ENCODE results near the gene MTF2. TPM values are rescaled to one million over a fixed set of nuclear protein-coding genes. Genes with fewer than 3 reads are reported as not detected.

Gene MTF2
- total RNA-seq, 6 experiments from 2014 or later = 12.5 to 17.1 (median 14.0) TPM

- no peak for DNase-seq
- no peaks in the 10 kb centered on the region for H3K27me3 Mint-ChIP-seq (ENCODE audit: insufficient read depth)
- H3K9me3 Mint-ChIP-seq = peaks cover 20% of the 10 kb centered on the region
- TF ChIP-seq CTCF (IDR thresholded peaks at IDR 0.05) = no peak
- H3K27ac Mint-ChIP-seq = peak overlapping the region; percentile 42; the same call in 1 of the 2 replicates
- peaks cover 33% of the 10 kb centered on the region for H3K36me3 Mint-ChIP-seq (ENCODE audit: low read depth)
- peak overlapping the region; percentile 59 for H3K4me3 Mint-ChIP-seq
- H3K4me1 Mint-ChIP-seq (ENCODE audit: low read depth) = peaks cover 36% of the 10 kb centered on the region
These were observed 32.5 kb downstream of the MTF2 start for GRCh38 chr1:93111561-93111960.

GRCh38 chr1:93113127-93113526 lies 34.0 kb downstream of the MTF2 start:
- H3K36me3 Mint-ChIP-seq (ENCODE audit: low read depth) = peaks cover 24% of the 10 kb centered on the region
- peak overlapping the region; percentile 34; the same call in 1 of the 2 replicates for H3K27ac Mint-ChIP-seq
- H3K4me3 Mint-ChIP-seq = no peak overlapping the region
- no peak for TF ChIP-seq CTCF (IDR thresholded peaks at IDR 0.05)
- no peaks in the 10 kb centered on the region for H3K27me3 Mint-ChIP-seq (ENCODE audit: insufficient read depth)
- H3K4me1 Mint-ChIP-seq (ENCODE audit: low read depth) = peaks cover 36% of the 10 kb centered on the region
- peaks cover 6% of the 10 kb centered on the region; the same call in 1 of the 2 replicates for H3K9me3 Mint-ChIP-seq
- DNase-seq = no peak

- Mint-ChIP-seq H3K4me1 (ENCODE audit: low read depth) (peaks cover 35% of the 10 kb centered on the region), H3K36me3 (ENCODE audit: low read depth) (peaks cover 16% of the 10 kb centered on the region), H3K27me3 (ENCODE audit: insufficient read depth) (no peaks in the 10 kb centered on the region), H3K9me3 (no peaks in the 10 kb centered on the region), H3K4me3 (no peak overlapping the region), H3K27ac (no peak overlapping the region)
- peak; percentile 6 for DNase-seq
- TF ChIP-seq CTCF (IDR thresholded peaks at IDR 0.05) = no peak
These were observed 35.3 kb downstream of the MTF2 start for GRCh38 chr1:93114391-93114790.

DNA sequence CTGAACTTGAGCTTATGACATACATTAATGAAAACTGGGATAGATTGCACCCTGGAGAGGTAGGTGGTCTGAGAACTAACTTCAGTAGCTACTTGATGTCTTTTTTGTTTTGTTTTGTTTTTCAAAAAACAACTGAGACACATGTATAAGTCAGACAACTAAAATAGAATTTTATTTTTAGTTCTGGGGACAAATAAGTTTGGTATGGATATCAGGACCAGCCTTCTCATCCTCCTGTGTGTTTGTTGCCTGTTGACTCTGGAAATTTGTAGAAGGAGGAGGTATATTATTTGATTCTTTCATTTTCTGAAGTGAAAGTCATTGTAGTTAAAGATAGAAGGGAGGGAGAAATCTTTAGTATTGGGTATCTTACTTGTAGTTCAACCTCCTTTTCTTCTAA lies 41.5 kb downstream of the MTF2 start:
- Mint-ChIP-seq H3K4me1 (ENCODE audit: low read depth) (no peaks in the 10 kb centered on the region), H3K9me3 (no peaks in the 10 kb centered on the region)

DNA sequence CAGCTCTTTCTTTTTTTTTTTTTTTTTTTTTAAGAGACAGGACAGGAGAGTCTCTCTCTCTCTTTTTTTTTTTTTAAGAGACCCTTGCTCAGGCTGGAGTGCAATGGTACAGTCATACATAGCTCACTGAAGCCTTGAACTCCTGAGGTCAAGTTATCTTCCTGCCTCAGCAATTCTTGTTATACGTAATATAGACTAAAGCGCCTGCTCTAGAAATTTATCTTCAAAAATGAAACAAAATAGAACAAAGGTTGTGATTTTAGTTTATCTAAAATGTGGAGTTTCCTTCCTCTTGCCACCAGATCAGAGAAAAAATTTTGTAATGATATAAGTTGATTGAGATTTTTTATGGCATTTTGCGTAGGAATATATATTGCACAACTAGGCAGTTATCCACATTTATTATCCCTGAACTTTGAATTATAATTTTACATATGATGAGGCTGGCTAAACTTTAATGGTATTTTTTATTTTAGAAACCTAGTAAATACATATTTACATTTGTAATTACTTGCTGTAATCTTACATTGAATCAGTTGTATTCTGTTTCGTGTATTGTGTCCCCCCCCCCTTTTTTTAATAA lies 44.2 kb downstream of the MTF2 start:
- no peaks in the 10 kb centered on the region for H3K9me3 Mint-ChIP-seq
- H3K27ac Mint-ChIP-seq = no peak overlapping the region

More for the DNA sequence above, 41.5 kb downstream of the MTF2 start:
- Mint-ChIP-seq H3K27me3 (ENCODE audit: insufficient read depth) (no peaks in the 10 kb centered on the region), H3K36me3 (ENCODE audit: low read depth) (peaks cover 12% of the 10 kb centered on the region; the same call in 1 of the 2 replicates), H3K4me3 (no peak overlapping the region), H3K27ac (no peak overlapping the region)
- no peak for TF ChIP-seq CTCF (IDR thresholded peaks at IDR 0.05)
- no peak for DNase-seq

More for the DNA sequence above, 44.2 kb downstream of the MTF2 start:
- no peaks in the 10 kb centered on the region for H3K27me3 Mint-ChIP-seq (ENCODE audit: insufficient read depth)
- no peak overlapping the region for H3K4me3 Mint-ChIP-seq
- TF ChIP-seq CTCF (IDR thresholded peaks at IDR 0.05) = no peak
- H3K4me1 Mint-ChIP-seq (ENCODE audit: low read depth) = no peaks in the 10 kb centered on the region
- no peaks in the 10 kb centered on the region for H3K36me3 Mint-ChIP-seq (ENCODE audit: low read depth)
- no peak for DNase-seq
